Adipocyte (in vitro differentiated cells): ENCODE results near the gene PTPRN2.

Experiments used
- DNase-seq: peaks from one replicate; pipeline ENCODE4 v3.0.0-alpha.2; 2015; ENCODE audit warnings: low read depth
- H3K27me3 ChIP-seq: replicated peaks from 2 replicates; pipeline ENCODE4 v1.7.0; 2013; ENCODE audit warnings: mild to moderate bottlenecking, low read length, moderate library complexity; ENCODE audit not compliant: control insufficient read depth, insufficient read depth
- H3K36me3 ChIP-seq: 2 replicates; pipeline ENCODE4 v1.7.0; 2013; ENCODE audit warnings: low read length, mild to moderate bottlenecking, moderate library complexity; ENCODE audit not compliant: control insufficient read depth, insufficient read depth, severe bottlenecking
- H3K4me1 ChIP-seq: 2 replicates; pipeline ENCODE4 v1.7.0; 2013; ENCODE audit warnings: mild to moderate bottlenecking, low read length, moderate library complexity; ENCODE audit not compliant: control insufficient read depth, insufficient read depth
- H3K4me3 ChIP-seq: 2 replicates; pipeline ENCODE4 v1.7.0; 2013; ENCODE audit warnings: mild to moderate bottlenecking, low read length, moderate library complexity
- H3K9ac ChIP-seq: 2 replicates; pipeline ENCODE4 v1.7.0; 2013; ENCODE audit warnings: mild to moderate bottlenecking, low read length, moderate library complexity
- H3K9me3 ChIP-seq: 2 replicates; pipeline ENCODE4 v1.7.0; 2013; ENCODE audit warnings: mild to moderate bottlenecking, low read length, moderate library complexity; ENCODE audit not compliant: control insufficient read depth

The PTPRN2 gene

DNA sequence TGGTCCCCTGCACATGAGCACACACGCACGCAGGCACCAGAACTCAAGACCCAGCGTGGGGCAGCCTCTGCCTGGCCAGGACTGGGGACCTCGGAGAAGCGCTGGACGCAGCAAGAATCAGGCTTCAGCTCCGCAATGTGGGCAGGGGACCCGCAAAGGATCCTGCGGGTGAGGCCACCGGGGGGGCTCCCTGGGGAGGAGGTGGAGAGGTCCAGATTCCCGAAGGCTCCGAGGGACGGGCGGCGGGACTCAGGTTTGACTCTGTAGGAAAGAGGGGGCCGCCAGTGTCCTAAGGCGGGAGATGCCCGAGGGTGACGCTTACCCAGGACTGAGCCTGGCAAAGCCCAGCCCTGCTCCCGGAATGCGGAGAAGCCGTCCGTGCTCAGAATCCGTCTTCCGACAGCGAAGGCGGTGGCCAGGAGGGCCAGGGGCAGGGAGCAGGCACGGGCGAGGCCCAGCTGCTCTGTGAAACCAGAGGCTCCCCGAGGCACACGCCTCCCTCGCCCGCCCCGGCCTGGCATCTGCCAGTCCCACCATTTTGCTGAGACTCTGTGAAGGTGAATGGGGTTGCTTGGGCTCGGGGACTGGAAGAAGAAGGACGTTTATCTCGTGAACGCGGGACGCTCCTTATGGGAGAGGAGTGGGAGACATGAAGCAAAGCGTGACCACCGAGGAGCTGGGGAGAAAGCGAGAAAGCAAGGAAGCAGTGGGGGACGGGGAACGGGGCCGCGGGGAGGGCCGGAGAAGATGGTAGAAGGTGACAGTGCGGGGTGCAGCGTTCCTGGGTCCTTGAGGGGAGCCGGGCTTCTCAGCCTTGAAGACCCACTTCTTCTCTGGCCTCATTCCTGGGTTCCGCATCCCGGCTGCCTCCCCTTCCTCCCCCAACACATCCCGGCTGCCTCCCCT, 489.2 kb downstream of the PTPRN2 start:
- peaks cover 2% of the 10 kb centered on the region for H3K9me3 ChIP-seq

DNA sequence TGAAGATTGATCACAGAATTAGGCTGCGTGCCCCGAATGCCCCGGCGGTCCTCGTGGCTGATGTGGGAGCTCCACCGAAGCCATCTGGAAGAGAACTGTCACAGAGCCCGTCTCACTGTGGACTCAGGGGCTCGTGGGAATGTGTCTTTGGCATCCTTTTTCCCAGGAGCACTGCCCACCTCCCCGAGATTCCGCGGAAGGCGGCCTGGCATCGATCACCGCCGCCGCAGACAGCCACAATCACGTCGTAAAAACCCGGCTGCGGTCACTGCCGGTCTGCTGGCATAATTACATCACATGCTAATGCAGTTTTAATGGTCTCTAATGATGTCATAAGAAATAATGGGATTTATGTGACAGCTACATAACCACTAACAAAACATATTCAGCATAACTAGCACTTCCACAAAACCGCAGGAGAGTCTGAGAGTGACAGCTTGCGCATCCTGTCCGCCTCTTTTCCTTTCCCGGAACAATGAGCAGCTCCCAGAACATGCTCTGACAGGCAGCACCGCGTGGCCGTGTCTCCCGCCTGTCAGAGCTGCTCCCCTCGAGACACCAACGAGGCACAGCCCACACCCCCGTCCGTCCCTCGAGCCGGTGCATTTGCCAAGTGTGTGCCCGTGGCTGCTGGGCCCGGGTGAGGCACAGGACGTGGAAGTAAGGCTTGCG, 490.0 kb downstream of the PTPRN2 start:
- Histone ChIP-seq H3K9ac (no peak overlapping the region), H3K4me1 (no peaks in the 10 kb centered on the region), H3K9me3 (peaks cover 2% of the 10 kb centered on the region), H3K36me3 (no peaks in the 10 kb centered on the region), H3K4me3 (no peak overlapping the region), H3K27me3 (no peaks in the 10 kb centered on the region)
- DNase-seq: no peak

More for the DNA sequence above, 489.2 kb downstream of the PTPRN2 start:
- Histone ChIP-seq H3K4me1 (no peaks in the 10 kb centered on the region), H3K36me3 (no peaks in the 10 kb centered on the region), H3K9ac (no peak overlapping the region), H3K27me3 (no peaks in the 10 kb centered on the region), H3K4me3 (no peak overlapping the region)
- DNase-seq: no peak

DNA sequence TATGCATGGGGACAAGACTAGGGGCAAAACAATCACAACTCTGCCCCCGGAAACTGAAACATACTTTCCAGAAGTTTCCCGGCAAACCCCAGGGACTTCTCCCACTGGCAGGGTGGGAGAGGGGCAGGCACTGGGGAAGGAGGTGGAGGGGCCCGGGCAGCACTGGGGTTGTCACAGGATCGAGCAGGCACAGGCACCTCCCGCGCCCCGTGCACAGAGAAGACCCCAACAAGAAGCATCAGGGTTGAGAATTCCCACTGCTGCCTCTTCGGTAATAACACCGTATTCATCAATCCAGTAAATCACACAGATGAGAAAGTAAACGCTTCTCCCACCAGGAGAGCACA, 490.5 kb downstream of the PTPRN2 start:
- H3K9ac ChIP-seq: no peak overlapping the region
- peaks cover 2% of the 10 kb centered on the region for H3K9me3 ChIP-seq

DNA sequence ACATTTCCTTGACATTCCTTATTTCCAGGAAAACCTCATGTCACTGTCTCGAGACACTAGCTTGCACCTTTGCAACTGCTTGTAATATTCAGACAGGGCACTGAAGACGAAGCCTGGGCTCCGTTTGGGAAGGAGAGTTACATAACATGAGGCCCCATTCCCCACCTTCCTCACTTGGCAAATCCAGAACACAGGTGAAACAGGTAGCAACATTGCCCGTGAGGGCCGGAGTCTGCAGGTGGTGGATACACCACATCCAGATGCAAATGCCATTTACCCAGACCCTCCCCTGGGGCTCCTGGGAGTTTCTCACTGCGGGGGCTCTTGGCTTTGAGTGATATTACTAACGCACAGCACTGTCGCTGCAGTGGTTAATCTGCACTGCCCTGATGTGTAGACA, 491.0 kb downstream of the PTPRN2 start:
- Histone ChIP-seq H3K36me3 (no peaks in the 10 kb centered on the region), H3K9ac (no peak overlapping the region), H3K9me3 (peaks cover 2% of the 10 kb centered on the region), H3K4me1 (no peaks in the 10 kb centered on the region), H3K4me3 (no peak overlapping the region), H3K27me3 (no peaks in the 10 kb centered on the region)
- DNase-seq: no peak

More for the DNA sequence above, 490.5 kb downstream of the PTPRN2 start:
- Histone ChIP-seq H3K27me3 (no peaks in the 10 kb centered on the region), H3K4me1 (no peaks in the 10 kb centered on the region), H3K4me3 (no peak overlapping the region), H3K36me3 (no peaks in the 10 kb centered on the region)
- DNase-seq: no peak

DNA sequence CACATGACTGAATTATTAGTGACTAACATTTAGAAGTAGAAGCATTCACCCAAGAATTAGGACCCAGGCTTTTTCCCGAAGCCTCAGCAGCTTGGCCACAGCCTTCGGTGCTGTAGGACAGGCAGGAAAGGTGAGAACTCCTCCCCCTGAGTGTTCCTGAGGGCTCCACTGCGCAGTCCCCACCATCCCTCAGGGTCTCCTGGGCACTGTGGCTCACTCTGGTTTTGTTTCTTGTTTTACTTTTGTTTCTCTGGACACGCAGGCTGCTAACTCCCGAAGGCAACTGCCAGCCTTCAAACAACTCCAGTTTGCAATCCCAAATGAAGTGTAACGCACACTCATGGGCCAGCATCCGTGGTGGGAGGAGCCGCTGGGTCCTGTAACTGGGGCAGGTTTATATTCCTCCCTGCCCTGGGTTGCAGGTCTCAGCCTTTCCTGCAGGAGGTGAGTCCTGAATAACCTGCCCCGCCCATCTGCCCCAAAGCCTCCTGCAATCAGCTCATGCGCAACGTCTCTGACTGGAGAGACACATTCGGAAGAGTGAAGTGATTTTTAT, 492.9 kb downstream of the PTPRN2 start:
- no peak for DNase-seq
- no peak overlapping the region for H3K9ac ChIP-seq
- H3K4me3 ChIP-seq: no peak overlapping the region
- no peaks in the 10 kb centered on the region for H3K36me3 ChIP-seq
- H3K9me3 ChIP-seq: peaks cover 2% of the 10 kb centered on the region
- no peaks in the 10 kb centered on the region for H3K4me1 ChIP-seq
- no peaks in the 10 kb centered on the region for H3K27me3 ChIP-seq

GRCh38 chr7:158094046-158094445, 493.6 kb downstream of the PTPRN2 start:
- H3K4me1 ChIP-seq: no peaks in the 10 kb centered on the region
- DNase-seq: no peak
- H3K27me3 ChIP-seq: no peaks in the 10 kb centered on the region
- H3K9ac ChIP-seq: no peak overlapping the region
- H3K4me3 ChIP-seq: no peak overlapping the region
- H3K9me3 ChIP-seq: peaks cover 2% of the 10 kb centered on the region
- H3K36me3 ChIP-seq: no peaks in the 10 kb centered on the region

- Histone ChIP-seq H3K36me3 (no peaks in the 10 kb centered on the region), H3K9ac (no peak overlapping the region), H3K27me3 (no peaks in the 10 kb centered on the region), H3K4me1 (no peaks in the 10 kb centered on the region), H3K4me3 (no peak overlapping the region), H3K9me3 (peaks cover 2% of the 10 kb centered on the region)
- no peak for DNase-seq
Measured at GRCh38 chr7:158093156-158093796, 494.3 kb downstream of the PTPRN2 start.

DNA sequence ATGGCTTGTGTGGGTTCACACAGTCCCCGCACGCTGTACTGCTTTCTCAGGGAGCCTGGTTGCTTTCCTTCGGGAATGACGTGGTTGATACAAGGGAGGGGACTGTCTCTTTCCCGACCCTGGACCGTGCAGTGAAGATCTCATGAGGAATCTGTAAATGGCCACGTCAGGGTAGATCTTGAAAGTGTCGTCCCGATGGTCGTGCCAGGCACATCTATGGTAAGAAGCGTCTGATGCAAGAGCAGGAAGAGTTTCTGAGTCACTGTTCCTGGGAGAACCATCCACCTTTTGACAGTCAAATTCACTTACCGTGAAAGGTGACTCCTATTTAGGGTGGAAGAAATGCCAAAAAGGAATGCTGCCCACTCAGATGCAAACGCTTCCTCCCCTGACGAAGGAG, 500.4 kb downstream of the PTPRN2 start:
- Histone ChIP-seq H3K9ac (no peak overlapping the region), H3K36me3 (no peaks in the 10 kb centered on the region), H3K9me3 (no peaks in the 10 kb centered on the region), H3K27me3 (no peaks in the 10 kb centered on the region), H3K4me3 (no peak overlapping the region), H3K4me1 (no peaks in the 10 kb centered on the region)
- DNase-seq: no peak

DNA sequence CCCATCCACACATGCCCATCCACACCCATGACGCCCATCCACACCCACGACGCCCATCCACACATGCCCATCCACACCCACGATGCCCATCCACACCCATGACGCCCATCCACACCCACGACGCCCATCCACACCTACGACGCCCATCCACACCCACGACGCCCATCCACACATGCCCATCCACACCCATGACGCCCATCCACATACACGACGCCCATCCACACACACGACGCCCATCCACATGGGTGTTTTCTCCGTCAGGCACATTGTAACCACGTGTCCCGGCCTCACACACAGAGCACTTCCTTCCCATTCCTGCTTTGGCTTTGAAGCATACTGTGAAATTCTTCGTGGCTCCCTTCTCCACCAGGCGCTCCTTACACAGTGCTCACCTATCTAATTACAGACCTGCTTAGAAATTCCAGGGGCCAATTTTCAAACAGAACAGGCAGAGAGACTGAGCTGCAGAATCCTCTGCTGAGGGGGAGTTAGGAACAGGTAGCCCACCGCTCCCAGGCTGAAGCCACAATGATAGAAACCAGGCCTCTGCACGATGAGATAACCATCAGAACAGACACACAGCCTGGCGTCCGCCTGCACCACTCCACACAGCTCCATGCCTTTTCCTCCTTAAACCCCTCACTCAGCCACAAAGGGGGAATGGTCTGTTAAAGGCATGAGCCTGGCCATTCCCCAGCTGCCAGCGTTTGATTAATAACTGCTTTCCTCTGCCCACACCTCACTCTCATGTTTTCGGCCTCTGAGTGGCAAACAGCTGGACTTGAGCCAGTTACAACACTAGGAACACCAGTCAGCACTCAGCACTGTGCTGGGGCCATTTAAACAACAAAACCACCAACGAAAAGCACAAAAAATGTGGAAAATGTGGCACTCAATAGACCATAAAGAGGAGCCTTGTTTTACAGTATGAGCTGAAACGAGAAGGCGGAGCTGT, 501.6 kb downstream of the PTPRN2 start:
- no peaks in the 10 kb centered on the region for H3K9me3 ChIP-seq
- no peak overlapping the region for H3K9ac ChIP-seq
- H3K27me3 ChIP-seq: no peaks in the 10 kb centered on the region

DNA sequence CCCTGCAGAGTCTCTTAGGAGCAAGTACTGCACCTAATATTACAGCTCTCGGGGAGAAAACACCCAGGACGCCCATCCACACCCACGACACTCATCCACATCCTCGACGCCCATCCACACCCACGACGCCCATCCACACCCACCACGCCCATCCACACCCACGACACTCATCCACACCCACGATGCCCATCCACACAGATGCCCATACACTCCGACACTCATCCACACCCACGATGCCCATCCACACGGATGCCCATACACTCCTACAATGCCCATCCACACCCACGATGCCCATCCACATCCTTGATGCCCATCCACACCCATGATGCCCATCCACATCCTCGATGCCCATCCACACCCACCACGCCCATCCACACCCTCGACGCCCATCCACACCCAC, 503.1 kb downstream of the PTPRN2 start:
- Histone ChIP-seq H3K9me3 (peaks cover 3% of the 10 kb centered on the region), H3K9ac (no peak overlapping the region), H3K4me3 (no peak overlapping the region), H3K36me3 (no peaks in the 10 kb centered on the region), H3K27me3 (no peaks in the 10 kb centered on the region), H3K4me1 (no peaks in the 10 kb centered on the region)
- no peak for DNase-seq

More for the DNA sequence above, 501.6 kb downstream of the PTPRN2 start:
- Histone ChIP-seq H3K4me1 (no peaks in the 10 kb centered on the region), H3K36me3 (no peaks in the 10 kb centered on the region), H3K4me3 (no peak overlapping the region)
- no peak for DNase-seq
